HG03432 (cell line): ENCODE measurements around the gene FCHSD2.

Experiments used
- ATAC-seq: cut with Tn5 transposase; IDR thresholded peaks from one replicate; pipeline ENCODE4 v1.9.1; 2021; ENCODE audit warnings: mild to moderate bottlenecking, moderate library complexity; ENCODE audit not compliant: unreplicated experiment

FCHSD2 gene

GRCh38 chr11:73172992-73173656 is 31.0 kb upstream of the FCHSD2 start:
- no peak for ATAC-seq

- no peak for ATAC-seq
Measured at GRCh38 chr11:73171436-73172161, 29.5 kb upstream of the FCHSD2 start.

GRCh38 chr11:73170140-73170539 is 28.0 kb upstream of the FCHSD2 start:
- ATAC-seq = no peak

DNA sequence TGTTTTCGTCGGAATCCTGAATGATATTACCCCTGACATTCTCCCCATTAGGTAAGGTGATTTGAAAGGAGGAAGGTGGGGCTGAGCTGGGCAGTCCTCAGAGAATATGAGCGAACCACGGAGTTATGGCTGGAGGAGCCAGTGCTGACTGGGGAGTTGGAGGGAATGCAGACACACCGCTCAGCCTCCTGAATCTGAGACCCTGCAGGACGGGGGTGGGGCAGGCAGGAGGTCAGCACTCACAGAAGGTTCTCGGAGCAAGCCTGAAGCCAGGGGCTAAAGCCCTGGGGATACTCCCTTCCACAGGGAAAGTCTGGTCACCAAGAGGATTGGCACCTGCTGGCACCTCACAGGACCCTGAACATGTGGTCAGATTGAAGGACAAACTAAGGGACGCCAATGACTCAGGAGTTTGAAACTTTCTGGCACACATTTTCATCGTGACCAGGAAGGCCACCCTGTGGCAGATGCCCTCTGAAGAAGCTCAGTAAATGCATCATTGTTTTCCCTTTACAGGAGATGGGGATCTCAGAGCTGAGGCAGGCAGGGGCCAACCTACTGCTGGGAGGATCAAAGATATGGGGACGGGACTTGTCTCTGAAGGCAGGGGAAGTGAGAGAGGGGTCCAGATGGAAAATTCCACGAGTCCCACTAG is 26.9 kb upstream of the FCHSD2 start:
- ATAC-seq = no peak

GRCh38 chr11:73167363-73167954 is 25.3 kb upstream of the FCHSD2 start:
- ATAC-seq = no peak

GRCh38 chr11:73164803-73165540 is 22.9 kb upstream of the FCHSD2 start:
- no peak for ATAC-seq

DNA sequence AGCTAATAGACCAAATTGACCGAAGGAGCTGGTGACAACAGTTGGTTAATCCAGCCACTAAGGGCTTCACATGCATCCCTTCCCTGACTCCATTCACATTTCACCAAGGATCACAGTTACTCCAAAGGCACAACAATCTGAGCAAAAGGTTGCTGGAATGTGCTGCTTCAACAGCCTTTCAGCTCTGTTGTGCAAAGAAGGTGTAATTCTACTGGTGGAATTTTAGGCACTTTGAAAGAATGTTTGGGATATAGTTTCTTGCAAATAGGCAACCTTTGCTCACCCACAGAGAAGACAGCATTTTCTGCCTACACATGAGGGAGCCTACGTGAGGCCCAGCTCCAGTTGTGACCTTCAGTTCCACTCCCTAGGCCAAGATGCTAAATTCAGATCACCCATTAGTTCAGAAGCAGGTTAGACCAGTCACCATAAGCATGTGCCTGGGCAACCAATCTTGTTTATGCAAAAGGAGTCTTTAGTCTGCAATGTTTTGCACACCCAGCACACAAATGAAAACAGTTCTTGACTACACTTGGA is 21.6 kb upstream of the FCHSD2 start:
- ATAC-seq = no peak

DNA sequence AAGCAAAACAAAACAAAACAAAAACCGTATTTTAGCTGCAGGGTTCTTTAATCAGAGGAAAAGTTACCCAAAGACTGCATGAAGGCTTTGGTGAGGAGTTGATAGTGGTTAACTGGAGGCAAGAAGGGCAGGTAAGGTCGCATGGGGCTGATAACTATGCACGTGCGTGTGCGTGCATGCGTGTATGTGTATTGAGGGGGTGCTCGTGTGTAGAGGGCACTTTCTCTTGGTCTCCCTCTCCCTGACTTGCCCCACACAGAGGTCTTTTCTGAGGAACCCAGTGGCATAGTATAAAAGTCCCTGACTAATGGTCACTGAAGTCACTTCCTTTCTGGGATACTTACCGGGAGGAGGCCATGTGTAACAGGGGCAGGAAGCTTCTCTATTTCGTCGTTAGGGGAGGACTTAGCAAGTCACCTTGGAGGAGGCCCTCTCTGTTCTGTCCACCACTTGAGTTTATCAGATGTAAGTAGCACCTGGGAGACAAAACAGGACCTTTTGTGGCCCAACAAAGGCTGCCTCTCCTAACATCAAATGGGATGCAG is 20.1 kb upstream of the FCHSD2 start:
- no peak for ATAC-seq

DNA sequence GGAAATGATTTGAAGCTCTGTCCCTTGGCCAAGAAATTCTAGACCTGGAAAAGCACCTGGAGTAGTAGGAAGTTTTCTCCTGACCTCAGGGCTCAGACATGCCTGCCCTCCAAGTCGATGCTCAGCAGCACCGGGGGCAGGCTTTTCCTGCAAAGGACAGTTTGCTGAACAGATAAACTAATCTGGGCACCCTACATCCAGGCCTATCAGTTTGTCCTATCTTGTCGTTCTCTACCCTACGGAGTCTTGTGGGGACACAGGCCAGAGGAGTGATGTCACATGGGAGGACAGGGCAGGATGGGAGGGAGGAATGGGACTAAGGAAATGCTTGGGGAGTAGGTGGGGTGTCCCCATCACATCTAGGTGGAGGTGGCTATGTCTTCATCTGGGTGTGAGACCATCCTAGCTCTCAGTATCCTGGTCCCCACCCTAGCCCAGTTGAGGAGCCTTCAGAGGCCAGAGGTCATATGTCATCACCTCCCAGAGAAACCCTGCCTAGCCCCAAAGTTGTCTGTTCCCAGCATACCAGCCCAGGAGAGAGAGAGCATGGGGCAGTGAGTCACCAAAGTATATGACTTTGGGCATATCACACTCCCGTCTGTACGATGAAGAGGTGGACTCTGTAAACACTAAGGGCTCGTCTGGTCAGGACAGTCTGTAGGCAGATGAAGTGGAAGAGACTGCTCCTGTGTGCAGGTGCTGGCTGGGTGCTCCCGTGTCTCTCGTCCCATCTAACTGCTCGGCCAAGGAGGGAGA is 18.1 kb upstream of the FCHSD2 start:
- ATAC-seq = no peak

DNA sequence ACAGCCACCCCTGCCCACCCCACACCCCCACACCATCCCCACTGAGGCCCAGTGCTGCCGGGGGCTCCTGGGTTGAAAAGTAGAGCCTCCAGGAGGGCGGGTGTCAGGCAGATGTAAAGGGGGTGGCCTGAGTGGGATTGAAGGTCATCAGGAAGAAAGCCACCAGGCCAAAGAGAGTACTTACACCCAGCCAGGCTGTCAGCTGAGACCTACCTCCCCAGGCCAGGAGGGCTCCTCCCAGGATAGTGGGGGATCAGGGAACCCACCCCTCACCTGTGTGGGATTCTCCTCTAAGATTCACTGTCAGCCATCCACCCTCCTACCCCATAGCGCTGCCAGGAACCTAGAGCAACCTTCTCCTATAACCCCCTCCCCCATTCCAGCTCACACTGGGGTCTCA is 17.2 kb upstream of the FCHSD2 start:
- no peak for ATAC-seq

GRCh38 chr11:73158356-73159051 is 16.4 kb upstream of the FCHSD2 start:
- no peak for ATAC-seq

DNA sequence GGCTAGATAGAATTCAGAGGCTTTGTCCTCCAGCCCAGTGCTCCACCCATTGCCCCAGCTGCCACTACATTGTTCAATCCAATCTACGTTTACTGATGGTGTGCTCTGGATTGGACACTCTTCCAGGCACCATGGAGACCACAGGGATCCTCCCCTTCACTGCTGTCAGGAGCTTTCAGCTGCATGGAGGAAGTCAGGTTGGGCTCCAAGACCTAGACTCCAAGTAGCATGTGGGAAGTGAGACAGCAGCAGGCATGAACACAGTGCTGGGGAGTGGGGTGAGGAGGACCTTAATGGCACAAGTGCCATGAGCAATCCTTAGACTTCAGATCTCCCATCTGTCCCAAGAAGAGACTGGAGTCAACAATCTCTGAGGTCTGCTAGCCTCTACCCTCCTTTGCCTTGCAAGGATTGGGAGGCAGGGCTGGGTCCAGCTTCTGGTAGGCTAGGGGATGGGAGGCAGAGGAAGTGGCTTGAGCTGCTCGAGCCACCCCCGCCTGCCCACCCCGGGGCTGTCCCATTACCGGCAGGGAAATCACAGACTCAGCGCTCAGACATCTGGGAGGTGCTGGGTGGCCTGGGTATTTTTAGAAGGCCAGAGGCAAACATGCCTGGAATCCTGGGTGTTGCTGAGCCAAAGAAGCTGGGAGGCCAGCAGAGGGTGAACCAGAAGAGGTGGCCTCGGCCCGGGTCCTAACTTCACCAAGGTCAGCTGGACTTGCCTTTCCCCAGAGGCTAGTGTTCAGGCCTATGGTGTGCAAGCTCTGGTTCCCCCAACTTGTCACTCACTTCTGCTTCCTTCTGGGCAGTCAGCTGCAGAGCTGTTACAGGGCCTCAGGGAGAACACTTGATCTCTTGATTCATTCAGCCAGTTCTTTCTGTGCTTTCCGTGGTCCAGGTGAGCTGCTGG is 15.2 kb upstream of the FCHSD2 start:
- peak; percentile 42 for ATAC-seq

- no peak for ATAC-seq
Measured at GRCh38 chr11:73156686-73157085, 14.6 kb upstream of the FCHSD2 start.

- no peak for ATAC-seq
Measured at GRCh38 chr11:73156114-73156513, 14.0 kb upstream of the FCHSD2 start.

DNA sequence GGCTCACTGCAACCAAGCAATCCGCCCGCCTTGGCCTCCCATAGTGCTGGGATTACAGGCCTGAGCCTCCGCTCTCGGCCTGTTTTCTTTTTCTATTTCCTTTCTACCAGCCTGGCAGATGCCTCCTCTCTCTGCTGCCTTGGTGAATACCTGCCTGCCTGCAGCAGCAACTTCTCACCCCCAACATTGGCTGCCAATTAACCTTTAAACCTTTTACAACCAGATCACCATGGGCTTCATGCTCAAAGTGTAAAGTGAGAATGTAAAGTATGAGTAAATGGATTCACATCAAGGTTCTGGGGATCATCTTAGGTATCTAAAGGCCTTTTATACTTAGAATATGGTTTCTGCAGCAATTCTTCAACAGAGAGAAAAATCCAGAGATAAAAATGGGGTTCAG is 13.0 kb upstream of the FCHSD2 start:
- no peak for ATAC-seq

DNA sequence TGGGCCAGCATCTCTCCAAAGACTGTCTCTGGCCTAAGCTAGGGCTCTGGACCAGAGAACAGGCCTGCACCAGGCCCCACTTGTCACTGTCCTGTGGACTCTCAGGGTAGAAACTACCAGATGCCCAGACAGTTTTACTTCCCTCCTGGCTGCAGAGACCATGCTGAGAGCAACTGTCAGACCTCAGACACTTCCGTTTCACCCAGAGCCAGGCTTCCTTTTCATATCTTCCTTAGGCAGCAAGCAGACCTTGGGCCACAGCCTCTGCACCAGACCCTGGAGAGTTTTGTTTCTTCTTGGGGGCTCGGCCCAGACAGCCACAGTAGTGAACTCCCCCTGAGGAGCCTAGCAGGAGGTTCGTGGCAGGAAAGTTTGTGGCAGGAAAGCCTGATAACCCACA is 12.1 kb upstream of the FCHSD2 start:
- ATAC-seq = peak; percentile 38

DNA sequence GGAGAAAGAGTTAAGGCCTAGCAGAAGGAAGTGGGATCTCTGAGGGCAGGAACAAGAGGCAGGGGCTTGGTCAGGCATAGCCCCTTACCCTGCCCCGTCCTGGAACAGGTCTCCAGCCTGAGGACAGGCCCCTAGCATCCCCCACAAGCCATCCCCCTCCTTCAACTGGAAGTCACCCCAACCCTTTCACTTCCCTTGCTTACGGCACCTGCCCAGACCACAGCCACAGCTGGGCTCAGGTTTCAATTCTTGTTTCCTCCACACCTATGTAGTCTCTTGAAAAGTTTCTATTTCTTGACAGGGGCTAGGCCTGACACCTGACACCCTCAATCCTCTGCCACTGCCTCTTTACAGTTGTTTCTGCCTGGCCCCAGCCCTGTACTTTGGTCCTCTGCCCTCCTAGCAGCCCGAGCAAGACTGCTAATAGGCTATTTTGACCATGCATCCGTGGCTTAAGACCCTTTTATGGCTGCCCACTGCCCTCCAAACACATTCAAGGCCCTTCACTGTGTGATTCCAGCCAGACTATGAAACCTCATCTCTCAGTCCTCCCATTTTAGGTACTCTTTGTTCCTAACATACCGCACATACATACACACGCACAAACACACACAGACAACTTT is 10.9 kb upstream of the FCHSD2 start:
- ATAC-seq = peak; percentile 69
